LNCAP (cell line): ENCODE results near the gene TRIM27.

Experiments
- CTCF ChIP-seq: fragments of 450-650 bp; IDR thresholded peaks from 2 replicates; pipeline ENCODE4 v1.5.1; 2017; ENCODE audit warnings: mild to moderate bottlenecking

The TRIM27 gene

GRCh38 chr6:28943223-28943556 is 19.4 kb upstream of the TRIM27 start:
- TF ChIP-seq CTCF: no peak

GRCh38 chr6:28941684-28942448 is 18.1 kb upstream of the TRIM27 start:
- no peak for TF ChIP-seq CTCF

- no peak for TF ChIP-seq CTCF
Measured at GRCh38 chr6:28940858-28941683, 17.3 kb upstream of the TRIM27 start.

- TF ChIP-seq CTCF: no peak
Measured at GRCh38 chr6:28940294-28940857, 16.6 kb upstream of the TRIM27 start.

GRCh38 chr6:28933069-28933468 is 9.3 kb upstream of the TRIM27 start:
- no peak for TF ChIP-seq CTCF

GRCh38 chr6:28929887-28930620 is 6.3 kb upstream of the TRIM27 start:
- no peak for TF ChIP-seq CTCF

- no peak for TF ChIP-seq CTCF
Measured at GRCh38 chr6:28927846-28928245, 4.1 kb upstream of the TRIM27 start.
